ENCODE results near the gene DTNB. TPM values are rescaled to one million over a fixed set of nuclear protein-coding genes. Genes with fewer than 3 reads are reported as not detected.

Gene DTNB
- total and polyA plus RNA-seq, 10 of the 15 experiments (the other 5 are each of a cell fraction or from before 2014, with no cell fraction given): 4.5 to 30.6 (median 11.9) TPM

GRCh38 chr2:25543939-25544338 lies 129.4 kb downstream of the DTNB start (continued):
- TF ChIP-seq, protein P1, sequence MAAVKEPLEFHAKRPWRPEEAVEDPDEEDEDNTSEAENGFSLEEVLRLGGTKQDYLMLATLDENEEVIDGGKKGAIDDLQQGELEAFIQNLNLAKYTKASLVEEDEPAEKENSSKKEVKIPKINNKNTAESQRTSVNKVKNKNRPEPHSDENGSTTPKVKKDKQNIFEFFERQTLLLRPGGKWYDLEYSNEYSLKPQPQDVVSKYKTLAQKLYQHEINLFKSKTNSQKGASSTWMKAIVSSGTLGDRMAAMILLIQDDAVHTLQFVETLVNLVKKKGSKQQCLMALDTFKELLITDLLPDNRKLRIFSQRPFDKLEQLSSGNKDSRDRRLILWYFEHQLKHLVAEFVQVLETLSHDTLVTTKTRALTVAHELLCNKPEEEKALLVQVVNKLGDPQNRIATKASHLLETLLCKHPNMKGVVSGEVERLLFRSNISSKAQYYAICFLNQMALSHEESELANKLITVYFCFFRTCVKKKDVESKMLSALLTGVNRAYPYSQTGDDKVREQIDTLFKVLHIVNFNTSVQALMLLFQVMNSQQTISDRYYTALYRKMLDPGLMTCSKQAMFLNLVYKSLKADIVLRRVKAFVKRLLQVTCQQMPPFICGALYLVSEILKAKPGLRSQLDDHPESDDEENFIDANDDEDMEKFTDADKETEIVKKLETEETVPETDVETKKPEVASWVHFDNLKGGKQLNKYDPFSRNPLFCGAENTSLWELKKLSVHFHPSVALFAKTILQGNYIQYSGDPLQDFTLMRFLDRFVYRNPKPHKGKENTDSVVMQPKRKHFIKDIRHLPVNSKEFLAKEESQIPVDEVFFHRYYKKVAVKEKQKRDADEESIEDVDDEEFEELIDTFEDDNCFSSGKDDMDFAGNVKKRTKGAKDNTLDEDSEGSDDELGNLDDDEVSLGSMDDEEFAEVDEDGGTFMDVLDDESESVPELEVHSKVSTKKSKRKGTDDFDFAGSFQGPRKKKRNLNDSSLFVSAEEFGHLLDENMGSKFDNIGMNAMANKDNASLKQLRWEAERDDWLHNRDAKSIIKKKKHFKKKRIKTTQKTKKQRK (IDR thresholded peaks at IDR 0.05; ENCODE audit: low read depth, low read length): no peak
- TF ChIP-seq HDAC2 (IDR thresholded peaks at IDR 0.05) (no peak), ZNF24 (IDR thresholded peaks at IDR 0.05) (no peak), SUPT20H (IDR thresholded peaks at IDR 0.05; ENCODE audit: borderline replicate concordance, control insufficient read depth, low read depth, low read length) (no peak), RELA (IDR thresholded peaks at IDR 0.05; ENCODE audit: borderline replicate concordance, partially characterized antibody) (no peak), SIX5 (IDR thresholded peaks at IDR 0.05; ENCODE audit: low read depth, low read length, severe bottlenecking) (no peak), PML (IDR thresholded peaks at IDR 0.05; ENCODE audit: low read length) (no peak), RAD51 (IDR thresholded peaks at IDR 0.05) (no peak)
- TF ChIP-seq, protein P2, sequence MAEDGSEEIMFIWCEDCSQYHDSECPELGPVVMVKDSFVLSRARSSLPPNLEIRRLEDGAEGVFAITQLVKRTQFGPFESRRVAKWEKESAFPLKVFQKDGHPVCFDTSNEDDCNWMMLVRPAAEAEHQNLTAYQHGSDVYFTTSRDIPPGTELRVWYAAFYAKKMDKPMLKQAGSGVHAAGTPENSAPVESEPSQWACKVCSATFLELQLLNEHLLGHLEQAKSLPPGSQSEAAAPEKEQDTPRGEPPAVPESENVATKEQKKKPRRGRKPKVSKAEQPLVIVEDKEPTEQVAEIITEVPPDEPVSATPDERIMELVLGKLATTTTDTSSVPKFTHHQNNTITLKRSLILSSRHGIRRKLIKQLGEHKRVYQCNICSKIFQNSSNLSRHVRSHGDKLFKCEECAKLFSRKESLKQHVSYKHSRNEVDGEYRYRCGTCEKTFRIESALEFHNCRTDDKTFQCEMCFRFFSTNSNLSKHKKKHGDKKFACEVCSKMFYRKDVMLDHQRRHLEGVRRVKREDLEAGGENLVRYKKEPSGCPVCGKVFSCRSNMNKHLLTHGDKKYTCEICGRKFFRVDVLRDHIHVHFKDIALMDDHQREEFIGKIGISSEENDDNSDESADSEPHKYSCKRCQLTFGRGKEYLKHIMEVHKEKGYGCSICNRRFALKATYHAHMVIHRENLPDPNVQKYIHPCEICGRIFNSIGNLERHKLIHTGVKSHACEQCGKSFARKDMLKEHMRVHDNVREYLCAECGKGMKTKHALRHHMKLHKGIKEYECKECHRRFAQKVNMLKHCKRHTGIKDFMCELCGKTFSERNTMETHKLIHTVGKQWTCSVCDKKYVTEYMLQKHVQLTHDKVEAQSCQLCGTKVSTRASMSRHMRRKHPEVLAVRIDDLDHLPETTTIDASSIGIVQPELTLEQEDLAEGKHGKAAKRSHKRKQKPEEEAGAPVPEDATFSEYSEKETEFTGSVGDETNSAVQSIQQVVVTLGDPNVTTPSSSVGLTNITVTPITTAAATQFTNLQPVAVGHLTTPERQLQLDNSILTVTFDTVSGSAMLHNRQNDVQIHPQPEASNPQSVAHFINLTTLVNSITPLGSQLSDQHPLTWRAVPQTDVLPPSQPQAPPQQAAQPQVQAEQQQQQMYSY (CRISPR knock-in tag; IDR thresholded peaks at IDR 0.05): no peak

All from GM12878 (cell line).